NCI-H2196 (cell line): ENCODE results near the gene NFATC1.

ENCODE experiments used
- DNase-seq: peaks from one replicate; lab custom pipeline; 2025; ENCODE audit not compliant: unreplicated experiment; lab: John Stamatoyannopoulos, UW

NFATC1 gene

DNA sequence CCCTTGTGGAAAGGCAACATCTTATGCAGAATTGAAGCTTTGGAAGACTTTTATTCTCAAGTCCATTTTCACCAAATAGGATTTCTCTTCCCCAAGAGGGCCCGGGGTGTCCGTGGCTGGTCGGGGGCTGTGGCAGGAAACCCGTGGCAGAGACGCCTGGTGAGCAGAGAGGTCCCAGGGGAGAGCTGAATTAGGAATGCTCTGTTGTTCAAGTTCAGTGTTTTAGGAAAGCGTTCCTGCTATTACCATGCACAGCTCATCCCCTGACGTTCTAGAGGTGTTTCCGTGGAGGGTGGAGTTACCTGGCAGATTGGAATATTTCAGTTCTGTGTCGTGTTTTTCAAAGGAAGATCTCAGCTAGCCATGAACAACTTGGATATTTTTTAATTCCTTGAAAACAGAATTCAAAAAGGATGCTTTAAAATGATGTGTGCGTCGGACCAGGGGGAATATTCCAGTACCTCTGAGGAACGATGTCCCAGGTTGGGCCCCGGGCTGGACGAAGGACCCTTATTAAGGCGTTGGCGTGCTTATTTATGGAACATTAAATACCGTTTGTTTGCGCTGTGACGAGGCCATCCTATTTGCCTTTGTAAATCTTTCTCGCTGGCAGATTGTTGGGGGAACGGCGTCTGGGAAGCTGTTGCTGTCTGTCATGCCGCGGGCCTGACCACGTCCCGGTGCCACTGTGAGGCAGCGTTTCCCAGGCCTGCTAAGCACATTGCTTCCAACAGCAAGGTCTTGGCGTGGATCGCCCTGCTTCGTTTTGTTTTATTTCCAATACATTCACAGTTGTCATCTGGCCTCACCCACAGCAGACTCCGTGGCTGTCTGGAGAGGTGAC lies 8.2 kb downstream of the NFATC1 start:
- no peak for DNase-seq

DNA sequence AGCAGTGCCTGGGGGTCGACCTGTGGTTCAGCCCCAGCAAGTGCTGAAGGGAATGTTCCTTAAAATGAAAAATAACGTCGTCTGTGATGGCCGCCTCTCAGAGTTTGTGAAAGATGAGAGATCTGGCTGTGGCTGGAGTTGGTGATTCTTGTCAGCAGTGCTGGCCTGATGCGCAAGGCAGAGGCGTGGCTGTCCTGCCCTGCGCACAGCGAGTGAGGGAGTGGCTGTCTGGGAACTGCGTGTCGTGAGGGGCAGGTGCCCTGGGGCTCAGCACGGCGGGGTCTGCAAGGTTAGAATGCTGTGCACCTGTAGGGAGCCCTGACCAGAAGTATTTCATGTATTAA lies 8.8 kb downstream of the NFATC1 start:
- DNase-seq, result no peak

DNA sequence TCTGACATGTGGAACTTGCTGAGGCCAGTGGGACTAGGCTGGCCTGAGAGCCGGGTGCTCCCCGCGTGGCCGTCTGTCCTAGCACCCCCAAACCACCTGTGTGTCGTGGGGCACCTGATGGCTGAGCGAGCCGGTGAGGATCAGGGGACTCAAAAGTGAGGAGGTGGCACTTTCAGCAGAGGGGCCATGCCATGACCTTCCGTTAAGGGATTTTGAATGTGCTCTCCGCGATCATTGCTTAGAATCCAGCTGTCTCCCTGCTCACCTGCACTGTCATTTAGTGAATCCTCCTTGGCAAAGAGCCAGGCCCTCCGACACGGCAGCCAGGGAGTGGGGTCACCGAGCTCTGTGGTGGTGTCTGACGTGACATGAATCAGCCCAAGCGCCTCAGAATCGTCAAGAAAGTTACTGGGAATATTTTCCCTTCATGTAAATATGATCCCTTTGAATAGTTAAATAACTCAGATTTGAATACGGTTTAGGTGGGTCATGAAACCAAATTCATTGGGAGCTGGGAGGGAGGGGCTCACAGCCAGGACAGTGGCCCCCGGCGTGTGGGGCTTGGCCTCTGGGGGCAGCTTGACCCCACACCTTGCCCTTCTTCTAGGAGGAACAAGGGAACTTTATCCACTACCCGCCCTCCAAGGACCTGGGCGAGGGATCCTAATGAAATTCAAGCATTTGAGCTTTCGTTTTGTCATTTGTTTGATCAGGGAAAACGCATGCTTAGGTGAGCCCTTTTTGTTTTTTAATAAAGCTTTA lies 9.5 kb downstream of the NFATC1 start:
- DNase-seq, result no peak

DNA sequence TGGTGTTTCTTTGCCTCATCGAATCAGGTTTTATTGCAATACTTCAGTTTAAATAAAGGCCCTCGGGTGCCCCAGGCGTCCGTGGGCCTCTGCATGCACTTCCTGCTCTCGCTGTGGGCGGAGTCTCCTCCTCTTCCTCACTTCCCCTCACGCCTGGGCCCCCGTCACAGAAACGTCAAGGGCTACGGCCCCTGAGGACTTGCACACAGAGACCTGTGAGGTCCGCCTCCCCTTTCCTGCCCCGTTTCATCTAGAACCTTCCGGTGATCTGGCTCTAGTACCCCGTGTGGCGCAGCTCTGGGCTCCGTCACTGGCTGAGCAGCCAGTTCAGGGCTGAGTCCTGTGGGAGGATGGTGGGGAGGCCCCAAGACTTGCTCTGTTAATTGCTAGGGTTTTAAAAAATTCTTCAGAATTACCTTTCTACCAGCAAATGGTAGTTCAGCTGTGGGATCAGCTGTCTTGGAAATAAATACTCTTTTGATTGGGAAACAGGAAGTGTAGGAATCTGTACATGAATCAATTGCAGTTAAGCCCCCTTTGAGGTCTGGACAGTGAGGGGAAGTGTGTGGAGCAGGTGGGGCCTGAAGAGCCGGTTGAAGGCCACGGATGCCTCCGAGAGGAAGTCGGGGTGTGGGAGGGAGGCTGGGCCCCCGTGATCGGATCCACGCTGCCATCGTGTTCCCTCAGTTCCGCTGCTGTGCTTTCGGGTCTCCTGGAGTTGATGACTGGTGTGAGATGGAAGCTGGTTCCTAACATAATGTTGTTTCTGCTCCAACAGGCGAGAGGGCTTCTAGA lies 10.2 kb downstream of the NFATC1 start:
- no peak for DNase-seq

DNA sequence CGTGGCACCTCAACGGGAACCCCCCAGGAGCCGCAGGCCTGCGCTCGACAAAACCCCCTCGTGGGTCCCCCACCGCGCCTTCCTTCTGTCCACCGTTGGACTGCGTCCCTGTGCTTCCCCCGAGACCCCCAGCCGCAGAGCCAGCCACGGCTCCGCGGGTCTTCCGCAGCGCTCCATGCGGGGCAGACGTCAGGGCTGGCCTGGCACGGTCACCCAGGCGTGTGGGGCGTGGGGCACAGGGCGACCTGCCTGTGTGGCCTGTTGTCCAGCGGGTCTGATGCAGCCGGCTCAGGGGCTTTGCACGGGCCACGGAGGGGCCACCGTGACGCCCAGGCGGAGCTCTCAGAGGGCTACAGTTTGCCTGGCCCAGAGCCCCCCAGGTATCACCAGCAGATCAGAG lies 11.0 kb downstream of the NFATC1 start:
- no peak for DNase-seq

DNA sequence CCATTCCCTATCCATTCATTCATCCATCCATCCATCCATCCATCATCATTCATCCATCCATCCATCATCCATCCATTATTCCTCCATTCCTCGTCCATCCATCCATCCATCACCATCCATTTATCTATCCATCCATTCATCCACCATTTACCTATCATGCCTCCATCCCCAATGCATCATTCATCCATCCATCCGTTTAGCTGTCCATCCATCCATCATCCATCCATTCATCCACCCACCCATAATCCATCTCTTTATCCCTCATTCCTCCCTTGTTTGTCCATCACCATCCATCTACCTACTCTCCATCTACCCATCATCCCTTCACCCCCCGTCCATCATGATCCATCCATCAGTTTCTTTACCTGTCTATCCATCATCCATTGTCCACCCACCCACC lies 13.6 kb downstream of the NFATC1 start:
- DNase-seq, result no peak

DNA sequence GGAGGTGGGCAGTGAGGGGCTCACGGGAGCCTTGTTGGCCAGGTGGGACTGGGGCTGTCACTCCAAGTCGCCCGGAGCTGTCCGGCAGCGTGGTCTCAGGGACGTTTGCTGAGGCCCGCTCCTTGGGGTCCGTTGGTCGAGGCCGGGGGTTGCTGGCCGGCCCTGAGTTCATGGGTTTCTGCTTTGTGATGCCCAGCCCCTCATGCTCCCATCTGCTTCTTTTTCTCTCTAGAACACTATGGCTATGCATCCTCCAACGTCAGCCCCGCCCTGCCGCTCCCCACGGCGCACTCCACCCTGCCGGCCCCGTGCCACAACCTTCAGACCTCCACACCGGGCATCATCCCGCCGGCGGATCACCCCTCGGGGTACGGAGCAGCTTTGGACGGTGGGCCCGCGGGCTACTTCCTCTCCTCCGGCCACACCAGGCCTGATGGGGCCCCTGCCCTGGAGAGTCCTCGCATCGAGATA lies 14.5 kb downstream of the NFATC1 start:
- DNase-seq, result no peak

DNA sequence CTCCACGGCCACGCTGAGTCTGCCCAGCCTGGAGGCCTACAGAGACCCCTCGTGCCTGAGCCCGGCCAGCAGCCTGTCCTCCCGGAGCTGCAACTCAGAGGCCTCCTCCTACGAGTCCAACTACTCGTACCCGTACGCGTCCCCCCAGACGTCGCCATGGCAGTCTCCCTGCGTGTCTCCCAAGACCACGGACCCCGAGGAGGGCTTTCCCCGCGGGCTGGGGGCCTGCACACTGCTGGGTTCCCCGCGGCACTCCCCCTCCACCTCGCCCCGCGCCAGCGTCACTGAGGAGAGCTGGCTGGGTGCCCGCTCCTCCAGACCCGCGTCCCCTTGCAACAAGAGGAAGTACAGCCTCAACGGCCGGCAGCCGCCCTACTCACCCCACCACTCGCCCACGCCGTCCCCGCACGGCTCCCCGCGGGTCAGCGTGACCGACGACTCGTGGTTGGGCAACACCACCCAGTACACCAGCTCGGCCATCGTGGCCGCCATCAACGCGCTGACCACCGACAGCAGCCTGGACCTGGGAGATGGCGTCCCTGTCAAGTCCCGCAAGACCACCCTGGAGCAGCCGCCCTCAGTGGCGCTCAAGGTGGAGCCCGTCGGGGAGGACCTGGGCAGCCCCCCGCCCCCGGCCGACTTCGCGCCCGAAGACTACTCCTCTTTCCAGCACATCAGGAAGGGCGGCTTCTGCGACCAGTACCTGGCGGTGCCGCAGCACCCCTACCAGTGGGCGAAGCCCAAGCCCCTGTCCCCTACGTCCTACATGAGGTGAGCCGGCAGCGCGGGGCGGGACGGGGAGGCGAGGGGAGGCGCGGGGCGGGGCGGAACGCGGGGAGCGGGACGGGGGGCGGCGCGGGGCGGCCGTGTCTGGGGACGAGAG lies 15.2 kb downstream of the NFATC1 start:
- DNase-seq, result no peak

DNA sequence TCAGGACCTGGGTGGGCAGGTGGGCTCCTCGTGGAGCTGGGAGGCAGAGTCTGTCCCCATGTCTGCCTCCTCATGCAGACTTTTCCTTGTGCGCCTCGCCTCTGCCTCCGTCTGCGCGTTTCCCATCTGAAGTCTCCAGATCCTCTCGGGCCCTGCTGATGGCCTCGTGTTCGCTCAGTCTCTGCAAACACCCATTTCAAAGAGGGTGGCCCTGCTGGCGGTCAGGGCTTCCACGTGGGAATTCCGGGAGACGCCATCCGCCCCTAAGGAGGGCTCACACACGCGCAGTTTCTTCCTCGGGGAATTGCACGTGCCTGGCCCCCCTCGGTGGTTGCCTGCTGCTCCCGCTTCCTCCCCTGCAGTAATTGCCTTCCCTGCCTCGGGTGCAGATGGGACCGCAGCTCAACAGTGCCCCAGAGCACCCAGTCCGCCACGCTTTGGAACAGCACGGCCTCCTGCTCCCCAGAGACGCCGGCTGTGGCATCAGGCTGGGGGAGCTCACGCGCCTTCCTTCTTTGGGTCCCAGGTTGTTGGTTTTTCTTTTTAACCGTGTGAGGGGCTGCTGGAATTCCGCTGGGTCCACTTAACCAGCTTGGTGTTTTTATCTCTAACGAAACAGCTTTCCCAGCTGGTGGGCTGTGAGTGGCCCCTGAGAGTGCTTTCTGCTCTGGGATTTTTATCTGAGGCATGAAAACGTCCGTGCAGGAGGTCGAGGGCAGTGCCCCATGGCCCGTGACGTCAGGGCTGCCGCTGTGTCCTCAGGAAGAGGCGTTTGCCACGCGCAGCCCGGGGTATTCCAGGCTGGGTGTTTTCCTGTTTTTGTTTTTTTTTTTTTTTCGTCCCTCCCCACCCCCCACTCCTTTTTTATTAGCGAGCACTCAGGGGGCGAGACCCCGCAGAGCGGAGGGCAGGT lies 16.1 kb downstream of the NFATC1 start:
- no peak for DNase-seq

DNA sequence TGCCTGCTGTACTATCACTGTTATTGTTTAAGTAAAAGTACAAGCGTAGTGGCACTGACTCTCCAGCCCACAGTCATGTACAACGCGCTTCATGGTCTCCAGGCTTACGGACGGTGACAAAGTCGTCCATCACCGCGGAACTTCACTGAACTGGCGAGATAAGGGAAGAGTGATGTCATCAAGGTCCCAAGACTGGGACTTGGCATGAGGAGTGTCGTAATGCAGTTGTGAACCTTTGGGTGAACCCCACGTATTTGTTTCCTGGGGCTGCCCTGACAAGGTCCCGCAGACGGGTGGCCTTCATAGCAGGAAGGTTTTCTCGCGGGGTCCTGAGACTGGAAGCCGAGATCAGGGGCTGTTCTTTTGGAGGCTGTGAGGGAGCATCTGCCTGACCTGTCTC lies 17.3 kb downstream of the NFATC1 start:
- no peak for DNase-seq

DNA sequence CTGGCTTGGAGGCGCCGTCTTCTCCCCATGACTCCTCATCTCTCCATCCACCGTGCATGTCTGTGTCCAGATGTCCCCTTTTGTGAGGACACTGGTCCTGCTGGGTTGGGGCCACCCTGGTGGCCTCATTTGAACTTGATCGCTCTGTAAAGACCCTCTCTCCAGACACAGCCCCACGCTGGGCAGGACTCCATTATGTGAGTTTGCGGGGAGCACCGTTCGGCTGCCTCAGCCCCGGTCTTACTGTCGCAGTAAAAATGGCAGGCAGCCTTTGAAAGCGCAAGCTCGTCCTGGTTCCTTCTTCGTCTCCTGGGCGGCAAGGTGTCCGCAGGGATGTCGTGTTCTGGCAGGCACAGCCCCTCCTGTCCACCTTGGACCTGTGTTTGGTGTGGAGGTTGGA lies 17.7 kb downstream of the NFATC1 start:
- no peak for DNase-seq

DNA sequence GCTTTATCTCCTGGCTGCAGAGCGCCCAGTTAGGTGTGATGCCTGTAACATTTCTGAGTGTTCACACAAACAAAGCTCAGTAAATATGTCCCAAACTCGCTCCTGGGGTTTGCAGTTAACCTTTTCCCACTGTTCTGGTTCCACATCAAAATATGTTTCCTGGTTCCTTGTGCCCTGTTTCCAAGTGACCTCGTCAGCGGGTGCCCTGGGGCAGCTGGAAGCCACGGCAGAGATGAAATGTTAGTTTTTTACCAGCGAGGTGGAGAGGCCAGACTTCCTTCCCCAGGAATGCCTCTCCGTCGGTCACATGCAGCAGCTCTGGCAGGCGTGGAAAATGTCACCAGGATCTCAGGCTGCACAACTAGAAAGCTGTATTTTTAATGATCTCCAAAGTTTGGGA lies 18.2 kb downstream of the NFATC1 start:
- DNase-seq, result no peak

DNA sequence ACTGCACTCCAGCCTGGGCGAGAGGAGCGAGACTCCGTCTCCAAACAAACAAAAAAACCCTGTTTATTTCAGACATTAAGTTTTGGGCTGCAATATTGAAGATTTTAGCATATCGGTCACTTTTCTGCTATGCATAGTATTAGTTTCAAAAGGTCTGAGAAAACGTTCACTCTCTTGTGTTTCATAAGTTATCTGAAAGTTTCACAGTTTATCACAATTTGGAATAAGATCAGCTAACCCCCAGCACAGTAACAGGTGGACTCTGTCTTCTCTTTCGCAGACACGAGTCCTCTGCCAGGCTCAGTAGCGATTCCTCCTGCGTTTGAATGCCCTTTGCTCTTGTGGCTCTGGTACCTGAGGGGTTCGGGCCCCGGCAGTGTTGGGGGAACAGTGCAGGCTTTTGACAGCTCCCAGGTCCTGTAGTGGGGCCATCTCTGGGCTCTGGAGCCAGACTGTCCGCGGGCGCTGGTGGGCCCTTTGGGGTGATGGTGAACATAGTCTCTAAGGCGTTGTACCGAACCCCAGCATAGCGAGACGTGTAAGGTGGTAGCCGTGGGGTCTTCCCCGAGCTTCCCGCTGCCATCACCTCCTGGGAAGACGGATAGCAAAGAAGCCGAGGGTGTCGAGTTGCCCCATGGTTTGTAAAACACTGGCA lies 20.4 kb downstream of the NFATC1 start:
- no peak for DNase-seq

DNA sequence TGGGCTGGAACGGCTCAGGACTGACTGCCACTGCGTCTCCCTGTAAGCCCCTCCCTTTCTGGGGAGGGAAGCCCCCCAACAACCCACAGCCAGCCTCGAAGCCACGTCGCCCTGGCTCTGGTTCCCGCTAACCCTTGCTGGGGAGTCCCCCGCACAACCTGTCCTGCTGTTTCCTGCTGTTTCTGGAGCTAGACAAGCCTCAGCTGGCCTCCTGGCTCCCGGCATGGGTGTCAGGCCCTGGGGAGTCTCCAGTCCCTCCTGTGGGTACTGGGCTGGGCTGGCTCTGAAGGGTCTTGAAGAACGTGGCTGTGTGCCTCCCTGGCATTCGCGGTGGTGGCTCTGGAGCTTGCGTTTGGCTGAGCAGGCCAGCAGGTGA lies 20.9 kb downstream of the NFATC1 start:
- DNase-seq, result no peak

DNA sequence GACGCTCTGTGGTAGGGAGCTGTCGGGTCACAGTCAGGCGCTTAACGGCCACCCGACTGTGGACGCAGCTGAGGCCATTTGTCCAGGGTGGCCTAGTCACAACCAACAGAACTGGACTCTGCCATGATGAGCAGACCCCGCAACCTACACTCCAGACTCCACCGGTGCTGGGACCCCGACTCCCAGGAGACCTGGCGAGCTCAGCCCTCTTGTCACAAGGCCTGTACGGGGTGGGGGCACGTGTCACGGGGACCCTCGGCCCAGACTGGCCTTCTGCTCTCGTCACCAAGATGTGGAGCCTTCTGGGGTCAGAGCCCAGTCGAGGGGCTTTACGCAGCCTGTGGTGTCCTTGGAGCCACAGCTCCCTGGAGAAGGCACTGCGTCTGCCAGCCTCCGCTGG lies 22.5 kb downstream of the NFATC1 start:
- DNase-seq, result no peak

DNA sequence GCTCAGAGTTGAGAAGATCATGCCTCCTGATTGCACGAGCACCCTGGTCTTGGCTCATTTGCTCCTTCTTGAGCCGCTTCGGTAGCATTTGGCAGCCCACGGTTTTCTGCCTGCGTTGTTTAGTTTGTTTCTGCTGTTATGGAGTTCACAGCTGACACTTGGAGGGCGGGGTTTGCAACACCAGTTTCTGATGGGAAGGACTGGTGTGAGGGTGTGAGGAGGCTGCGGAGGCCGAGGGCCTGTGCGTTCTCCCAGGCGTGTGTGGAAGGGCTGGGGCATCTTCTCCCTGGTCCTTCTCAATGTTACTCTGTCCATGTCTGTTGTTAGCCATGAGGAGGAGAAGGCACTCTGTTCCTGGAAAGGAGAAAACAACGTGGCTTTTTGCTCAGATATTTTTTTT lies 22.9 kb downstream of the NFATC1 start:
- DNase-seq, result no peak

DNA sequence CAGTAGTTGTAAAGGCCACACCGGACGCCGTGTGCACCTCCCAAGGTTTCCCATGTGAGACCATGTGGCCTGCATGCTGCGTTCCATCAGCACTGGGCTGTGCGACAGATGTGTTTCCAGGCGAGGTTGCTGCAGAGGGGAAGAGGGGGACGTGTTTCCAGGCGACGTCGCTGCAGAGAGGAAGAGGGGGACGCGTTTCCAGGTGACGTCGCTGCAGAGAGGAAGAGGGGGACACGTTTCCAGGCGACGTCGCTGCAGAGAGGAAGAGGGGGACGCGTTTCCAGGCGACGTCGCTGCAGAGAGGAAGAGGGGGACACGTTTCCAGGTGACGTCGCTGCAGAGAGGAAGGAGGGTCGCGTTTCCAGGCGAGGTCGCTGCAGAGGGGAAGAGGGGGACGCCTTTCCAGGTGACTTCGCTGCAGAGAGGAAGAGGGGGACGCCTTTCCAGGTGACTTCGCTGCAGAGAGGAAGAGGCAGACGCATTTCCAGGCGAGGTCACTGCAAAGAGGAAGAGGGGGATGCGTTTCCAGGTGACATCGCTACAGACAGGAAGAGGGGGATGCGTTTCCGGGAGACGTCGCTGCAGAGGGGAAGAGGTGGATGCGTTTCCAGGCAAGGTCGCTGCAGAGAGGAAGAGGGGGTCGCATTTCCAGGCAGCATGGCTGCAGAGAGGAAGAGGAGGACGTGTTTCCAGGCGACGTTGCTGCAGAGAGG lies 24.5 kb downstream of the NFATC1 start:
- no peak for DNase-seq

DNA sequence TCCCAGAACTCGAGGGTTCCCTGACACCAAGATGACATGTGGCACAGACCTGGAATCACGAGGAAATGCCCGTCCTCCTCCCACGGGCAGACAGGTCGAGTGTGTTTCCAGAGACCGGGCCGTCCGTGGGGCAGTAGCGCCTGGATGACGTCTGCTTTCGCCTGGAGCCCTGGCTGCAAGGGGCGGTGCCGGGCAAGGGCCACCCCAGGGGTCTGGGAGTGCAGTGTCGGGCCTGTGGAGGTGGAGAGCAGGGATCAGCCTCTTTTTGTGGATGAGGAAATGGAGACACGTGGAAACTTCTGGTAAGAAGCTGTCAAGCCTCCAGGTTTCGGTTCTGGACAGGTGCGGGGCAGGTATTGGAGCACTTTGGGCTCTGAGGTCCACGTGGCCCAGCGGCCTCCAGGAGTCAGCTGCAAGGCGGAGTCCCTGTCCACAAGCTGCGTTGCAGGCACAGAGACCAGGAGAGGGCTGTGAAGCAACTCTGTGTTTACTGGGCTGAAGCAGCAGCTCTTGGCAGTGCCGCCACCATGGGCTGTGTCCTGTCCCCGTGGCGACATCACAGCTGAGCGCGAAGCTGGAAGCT lies 25.6 kb downstream of the NFATC1 start:
- no peak for DNase-seq
